ENCODE measurements around the gene OR10G8.

Gene OR10G8

DNA sequence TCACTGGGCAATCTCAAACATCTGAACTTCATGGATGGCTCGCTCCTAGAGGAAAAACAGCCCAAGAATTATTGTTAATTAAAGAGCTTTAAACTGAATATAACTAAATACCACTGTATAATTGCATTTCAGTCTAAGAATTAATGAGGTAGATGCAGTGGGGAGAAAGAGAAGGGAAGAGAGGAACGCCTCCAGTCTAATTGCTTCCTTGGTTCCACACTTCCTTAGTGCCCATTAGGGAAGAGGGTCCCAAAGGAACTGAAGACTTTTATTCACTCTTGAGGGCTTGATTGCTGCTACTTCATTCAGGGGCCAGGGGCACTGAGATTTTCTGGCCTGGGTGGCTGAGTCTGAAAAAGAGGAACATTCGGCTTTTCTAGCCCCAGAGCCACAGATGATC is 26.4 kb downstream of the OR10G8 start:
- Histone ChIP-seq H3K4me3 (ENCODE audit: low read depth, low read length) (no peak overlapping the region), H3K27ac (ENCODE audit: low read depth, low read length) (no peak overlapping the region), H3K36me3 (ENCODE audit: control insufficient read depth, insufficient read depth, low read length) (no peaks in the 10 kb centered on the region), H3K4me1 (ENCODE audit: control insufficient read depth, insufficient read depth, low read length) (no peaks in the 10 kb centered on the region), H3K27me3 (ENCODE audit: control insufficient read depth, insufficient read depth, low read length) (no peaks in the 10 kb centered on the region), H3K9ac (ENCODE audit: low read length) (no peak overlapping the region), H3K9me3 (ENCODE audit: control insufficient read depth, insufficient read depth, low read depth, low read length) (no peaks in the 10 kb centered on the region)

DNA sequence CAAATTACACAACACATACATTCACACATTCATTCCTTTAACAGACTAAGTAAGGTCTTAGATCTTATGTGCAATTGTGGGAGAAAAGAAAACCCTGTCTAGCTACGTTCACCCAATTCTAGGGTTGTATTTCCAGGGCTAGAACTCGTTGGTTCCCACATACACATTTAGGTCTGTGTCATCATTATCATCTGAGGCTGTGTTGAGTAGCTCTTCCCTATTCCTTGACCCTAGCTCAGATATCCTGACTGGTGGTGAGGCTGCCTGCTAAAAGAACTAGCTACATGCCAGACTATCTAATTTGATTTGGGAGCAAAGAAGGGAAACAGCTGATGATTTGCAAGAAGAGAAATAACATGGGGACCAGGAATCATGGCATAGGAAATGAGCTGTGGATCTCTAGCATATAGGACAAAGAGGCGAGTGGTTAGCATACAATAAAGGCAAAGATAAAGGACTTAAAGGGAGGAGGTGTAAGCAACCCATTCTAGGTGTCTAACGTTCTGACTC is 42.1 kb downstream of the OR10G8 start:
- H3K9me3 ChIP-seq (ENCODE audit: control insufficient read depth, insufficient read depth, low read depth, low read length) = no peaks in the 10 kb centered on the region
- H3K27ac ChIP-seq (ENCODE audit: low read depth, low read length) = no peak overlapping the region
- no peak overlapping the region for H3K4me3 ChIP-seq (ENCODE audit: low read depth, low read length)
- no peak overlapping the region for H3K9ac ChIP-seq (ENCODE audit: low read length)
- H3K4me1 ChIP-seq (ENCODE audit: control insufficient read depth, insufficient read depth, low read length) = peaks cover 5% of the 10 kb centered on the region; the same call in 1 of the 2 replicates
- no peaks in the 10 kb centered on the region for H3K36me3 ChIP-seq (ENCODE audit: control insufficient read depth, insufficient read depth, low read length)
- H3K27me3 ChIP-seq (ENCODE audit: control insufficient read depth, insufficient read depth, low read length) = no peaks in the 10 kb centered on the region

DNA sequence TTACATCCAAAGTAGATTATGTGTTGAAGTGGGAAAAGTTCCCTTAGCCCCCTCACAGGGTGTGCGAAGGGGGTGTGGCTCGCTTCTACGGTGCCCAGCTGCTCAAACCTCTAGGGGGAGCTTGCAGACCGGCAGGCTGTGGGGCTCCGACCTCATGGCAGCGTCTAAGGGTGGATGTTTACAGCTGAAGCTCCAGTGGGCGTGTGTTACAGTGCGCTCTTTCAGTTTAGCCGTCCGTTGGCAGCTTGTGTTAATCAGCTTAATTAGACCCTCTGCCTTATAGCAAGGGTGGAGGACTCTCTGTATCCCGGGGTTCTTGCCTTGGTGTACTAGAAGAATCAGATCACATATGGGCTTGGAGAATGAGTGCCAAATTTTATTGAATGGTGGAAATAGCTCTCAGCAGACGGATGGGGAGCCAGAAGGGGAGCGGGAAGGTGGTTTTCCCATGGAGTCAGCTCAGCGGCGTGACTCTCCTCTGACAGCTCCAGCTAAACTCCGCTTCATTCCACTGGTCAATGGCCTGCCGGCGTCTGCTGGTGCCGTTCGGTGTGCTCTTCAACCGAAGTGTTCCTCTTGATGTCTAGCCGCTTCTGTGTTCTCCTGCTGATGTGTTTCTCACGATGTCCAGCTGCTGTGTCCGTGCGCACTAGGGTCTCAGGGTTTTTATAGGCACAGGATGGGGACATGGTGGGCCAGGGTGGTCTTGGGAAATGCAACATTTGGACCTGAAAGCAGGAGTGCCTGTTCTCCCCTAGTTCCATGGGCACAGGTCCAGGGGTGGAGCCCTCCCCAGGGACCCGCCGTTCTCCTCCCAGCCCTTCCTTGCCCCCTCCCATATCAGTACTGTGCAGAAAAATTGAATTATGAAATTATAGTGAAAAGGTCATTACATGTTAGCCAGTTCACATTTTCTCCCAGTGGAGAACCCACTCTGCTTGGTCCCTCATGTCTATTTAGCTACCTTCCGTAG is 43.1 kb downstream of the OR10G8 start:
- H3K4me1 ChIP-seq (ENCODE audit: control insufficient read depth, insufficient read depth, low read length) = peaks cover 5% of the 10 kb centered on the region; the same call in 1 of the 2 replicates
- H3K9ac ChIP-seq (ENCODE audit: low read length) = no peak overlapping the region
- peaks cover under 1% of the 10 kb centered on the region; the same call in 1 of the 2 replicates for H3K27me3 ChIP-seq (ENCODE audit: control insufficient read depth, insufficient read depth, low read length)
- no peaks in the 10 kb centered on the region for H3K36me3 ChIP-seq (ENCODE audit: control insufficient read depth, insufficient read depth, low read length)
- H3K27ac ChIP-seq (ENCODE audit: low read depth, low read length) = no peak overlapping the region
- peak overlapping the region; percentile 38 for H3K4me3 ChIP-seq (ENCODE audit: low read depth, low read length)
- H3K9me3 ChIP-seq (ENCODE audit: control insufficient read depth, insufficient read depth, low read depth, low read length) = no peaks in the 10 kb centered on the region

DNA sequence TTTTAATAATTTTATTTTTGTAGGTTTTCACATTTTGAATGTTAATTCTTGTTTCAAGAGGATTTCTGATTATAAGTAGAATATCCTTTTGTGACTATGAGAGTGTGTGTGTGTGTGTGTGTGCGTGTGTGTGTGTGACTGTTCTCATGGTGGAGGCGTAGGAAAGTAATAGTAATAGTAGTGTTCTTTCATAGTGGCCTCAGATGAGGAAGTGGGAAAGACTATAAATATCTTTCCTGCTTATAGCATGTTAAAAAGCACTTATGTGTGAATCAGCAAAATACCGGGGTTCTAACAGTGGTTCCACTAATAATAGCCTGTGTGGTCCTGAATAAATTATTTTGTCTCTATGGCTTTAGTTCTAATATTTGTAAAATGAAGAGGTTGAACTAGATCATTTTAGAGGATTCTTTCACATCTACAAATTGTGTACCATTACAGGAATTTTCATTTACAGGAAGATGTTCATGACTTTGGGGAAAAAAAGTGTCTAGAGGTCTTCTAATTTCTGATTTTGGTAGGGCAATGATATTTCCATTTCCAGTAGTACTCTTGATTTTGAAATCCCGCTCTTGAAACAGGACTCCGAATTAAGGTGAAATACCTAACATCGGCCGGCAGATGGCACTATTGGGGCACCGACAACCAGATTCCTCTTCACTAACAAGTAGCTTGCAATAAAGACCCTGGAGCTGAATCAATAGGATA is 44.5 kb downstream of the OR10G8 start:
- H3K36me3 ChIP-seq (ENCODE audit: control insufficient read depth, insufficient read depth, low read length) = no peaks in the 10 kb centered on the region
- H3K27me3 ChIP-seq (ENCODE audit: control insufficient read depth, insufficient read depth, low read length) = peaks cover 6% of the 10 kb centered on the region; the same call in 1 of the 2 replicates
- no peak overlapping the region for H3K9ac ChIP-seq (ENCODE audit: low read length)
- no peak overlapping the region for H3K4me3 ChIP-seq (ENCODE audit: low read depth, low read length)
- peaks cover 12% of the 10 kb centered on the region; the same call in 1 of the 2 replicates for H3K4me1 ChIP-seq (ENCODE audit: control insufficient read depth, insufficient read depth, low read length)
- H3K27ac ChIP-seq (ENCODE audit: low read depth, low read length) = no peak overlapping the region
- no peaks in the 10 kb centered on the region for H3K9me3 ChIP-seq (ENCODE audit: control insufficient read depth, insufficient read depth, low read depth, low read length)

DNA sequence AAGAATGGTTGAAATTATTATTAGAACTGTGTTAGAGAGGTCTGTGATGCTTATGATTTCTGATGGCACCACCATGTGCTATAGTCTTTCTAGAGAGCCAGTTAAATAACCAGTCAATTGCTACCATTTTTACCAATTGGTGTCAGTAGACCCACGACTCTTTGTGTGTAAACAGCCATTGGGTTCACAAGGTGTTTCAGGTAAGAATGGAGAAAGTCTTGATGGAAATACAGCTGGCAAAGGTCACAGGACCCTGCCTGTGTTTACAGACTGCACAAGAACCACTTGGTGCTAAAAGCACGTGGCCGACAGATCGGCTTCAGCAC is 45.0 kb downstream of the OR10G8 start:
- no peaks in the 10 kb centered on the region for H3K36me3 ChIP-seq (ENCODE audit: control insufficient read depth, insufficient read depth, low read length)
- no peak overlapping the region for H3K27ac ChIP-seq (ENCODE audit: low read depth, low read length)
- no peak overlapping the region for H3K4me3 ChIP-seq (ENCODE audit: low read depth, low read length)
- no peaks in the 10 kb centered on the region for H3K9me3 ChIP-seq (ENCODE audit: control insufficient read depth, insufficient read depth, low read depth, low read length)
- H3K9ac ChIP-seq (ENCODE audit: low read length) = no peak overlapping the region
- peaks cover 12% of the 10 kb centered on the region; the same call in 1 of the 2 replicates for H3K4me1 ChIP-seq (ENCODE audit: control insufficient read depth, insufficient read depth, low read length)
- H3K27me3 ChIP-seq (ENCODE audit: control insufficient read depth, insufficient read depth, low read length) = peaks cover 6% of the 10 kb centered on the region; the same call in 1 of the 2 replicates

DNA sequence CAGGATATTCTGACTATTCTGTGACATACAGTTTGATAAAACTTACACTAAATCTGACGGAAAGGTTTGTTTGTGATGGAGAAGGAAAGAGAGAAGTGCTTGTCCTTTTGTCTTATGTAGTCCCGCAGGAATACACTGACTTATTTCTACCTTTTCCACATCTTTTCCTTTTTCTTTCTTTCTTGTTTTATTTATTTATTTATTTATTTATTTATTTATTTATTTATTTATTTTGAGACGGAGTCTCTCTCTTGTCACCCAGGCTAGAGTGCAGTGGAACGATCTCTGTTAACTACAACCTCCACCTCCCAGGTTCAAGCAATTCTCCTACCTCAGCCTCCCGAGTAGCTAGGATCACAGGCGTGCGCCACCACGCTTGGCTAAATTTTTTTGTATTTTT is 45.5 kb downstream of the OR10G8 start:
- peaks cover 14% of the 10 kb centered on the region; the same call in 1 of the 2 replicates for H3K4me1 ChIP-seq (ENCODE audit: control insufficient read depth, insufficient read depth, low read length)
- H3K27me3 ChIP-seq (ENCODE audit: control insufficient read depth, insufficient read depth, low read length) = peaks cover 6% of the 10 kb centered on the region; the same call in 1 of the 2 replicates
- H3K4me3 ChIP-seq (ENCODE audit: low read depth, low read length) = no peak overlapping the region
- H3K36me3 ChIP-seq (ENCODE audit: control insufficient read depth, insufficient read depth, low read length) = no peaks in the 10 kb centered on the region
- H3K27ac ChIP-seq (ENCODE audit: low read depth, low read length) = no peak overlapping the region
- H3K9me3 ChIP-seq (ENCODE audit: control insufficient read depth, insufficient read depth, low read depth, low read length) = no peaks in the 10 kb centered on the region
- H3K9ac ChIP-seq (ENCODE audit: low read length) = no peak overlapping the region

DNA sequence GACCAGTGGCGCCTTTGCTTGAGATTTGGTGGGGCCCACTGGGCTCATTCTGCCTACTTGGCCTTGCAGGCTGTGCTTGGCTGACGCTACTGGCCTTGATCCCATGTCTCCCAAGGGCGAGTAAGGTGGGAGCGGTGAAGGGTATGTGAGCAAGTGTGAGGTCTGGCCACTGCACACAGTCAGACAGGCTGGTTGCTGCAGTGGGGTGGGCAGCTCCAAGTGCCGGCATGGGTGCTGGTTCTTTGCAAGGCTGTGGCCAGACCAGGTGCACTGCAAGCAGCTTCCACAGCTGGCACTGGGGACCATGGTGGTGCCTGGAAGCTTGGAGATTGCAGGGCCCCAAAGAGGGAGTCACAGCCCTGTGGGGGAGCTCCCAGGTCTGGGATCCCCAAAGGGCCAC is 48.0 kb downstream of the OR10G8 start:
- peaks cover 6% of the 10 kb centered on the region; the same call in 1 of the 2 replicates for H3K27me3 ChIP-seq (ENCODE audit: control insufficient read depth, insufficient read depth, low read length)
- no peak overlapping the region for H3K27ac ChIP-seq (ENCODE audit: low read depth, low read length)

DNA sequence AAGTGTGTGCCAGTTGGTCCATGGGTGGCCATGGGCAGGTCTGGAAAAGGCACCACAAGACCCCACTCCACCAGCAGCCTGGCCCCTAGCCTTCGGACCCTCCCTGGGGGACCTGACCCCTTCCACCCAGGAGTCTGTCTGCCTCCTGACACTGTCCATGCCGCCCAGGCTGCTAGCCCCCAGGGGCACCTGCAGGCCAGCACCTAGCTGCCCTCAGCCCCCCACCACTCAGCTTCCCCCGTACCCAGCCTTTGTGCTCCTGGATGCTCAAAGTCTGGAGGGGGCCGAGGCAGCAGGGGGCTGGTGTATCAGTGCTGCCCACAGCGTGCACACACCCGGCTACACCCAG is 48.9 kb downstream of the OR10G8 start:
- Histone ChIP-seq H3K36me3 (ENCODE audit: control insufficient read depth, insufficient read depth, low read length) (no peaks in the 10 kb centered on the region), H3K4me3 (ENCODE audit: low read depth, low read length) (peak overlapping the region; percentile 75), H3K27me3 (ENCODE audit: control insufficient read depth, insufficient read depth, low read length) (peaks cover 6% of the 10 kb centered on the region; the same call in 1 of the 2 replicates), H3K9me3 (ENCODE audit: control insufficient read depth, insufficient read depth, low read depth, low read length) (no peaks in the 10 kb centered on the region), H3K4me1 (ENCODE audit: control insufficient read depth, insufficient read depth, low read length) (peaks cover 9% of the 10 kb centered on the region; the same call in 1 of the 2 replicates), H3K27ac (ENCODE audit: low read depth, low read length) (no peak overlapping the region), H3K9ac (ENCODE audit: low read length) (no peak overlapping the region)

More for the DNA sequence above, 48.0 kb downstream of the OR10G8 start:
- no peaks in the 10 kb centered on the region for H3K36me3 ChIP-seq (ENCODE audit: control insufficient read depth, insufficient read depth, low read length)
- H3K4me3 ChIP-seq (ENCODE audit: low read depth, low read length) = no peak overlapping the region
- no peaks in the 10 kb centered on the region for H3K9me3 ChIP-seq (ENCODE audit: control insufficient read depth, insufficient read depth, low read depth, low read length)
- no peak overlapping the region for H3K9ac ChIP-seq (ENCODE audit: low read length)
- peaks cover 14% of the 10 kb centered on the region; the same call in 1 of the 2 replicates for H3K4me1 ChIP-seq (ENCODE audit: control insufficient read depth, insufficient read depth, low read length)

DNA sequence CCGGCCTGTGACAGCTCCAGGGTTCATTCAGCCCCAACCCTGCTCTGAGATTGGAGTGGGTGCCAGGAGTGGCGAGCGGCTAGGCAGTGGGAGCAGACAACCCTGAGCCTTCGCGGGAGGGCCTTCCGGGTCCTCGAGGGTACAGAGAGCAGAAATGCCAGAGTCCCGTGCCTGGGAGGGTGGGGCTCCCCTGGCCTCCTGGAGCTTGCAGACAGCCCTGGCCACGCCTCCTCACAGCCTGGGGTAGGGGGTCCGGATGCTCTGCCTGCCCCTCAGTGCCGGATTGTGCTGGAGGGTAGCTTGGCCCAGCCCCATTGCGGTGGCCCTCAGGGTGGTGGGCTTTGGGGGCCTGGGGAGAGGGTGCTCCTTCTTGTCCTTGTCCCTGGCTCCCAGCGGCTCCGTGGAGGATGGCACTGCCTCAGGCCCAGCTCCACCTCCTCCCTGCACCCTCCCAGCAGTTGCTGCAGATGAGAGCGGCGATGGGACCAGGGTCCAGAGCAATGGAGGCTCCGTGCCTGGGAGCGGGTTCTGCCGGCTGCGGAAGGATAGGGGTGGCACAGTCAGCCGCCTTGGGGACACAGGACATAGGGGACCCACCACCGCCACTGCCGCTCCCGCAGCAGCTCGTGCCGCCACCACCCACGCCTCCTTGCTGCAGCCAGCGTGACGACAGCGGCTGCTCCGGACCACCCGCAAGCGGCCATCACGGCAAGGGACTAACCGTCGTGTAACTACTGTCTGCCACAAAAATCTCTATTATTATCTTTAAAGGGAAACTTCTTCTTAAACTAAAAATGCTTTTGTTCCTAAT is 49.4 kb downstream of the OR10G8 start:
- Histone ChIP-seq H3K36me3 (ENCODE audit: control insufficient read depth, insufficient read depth, low read length) (no peaks in the 10 kb centered on the region), H3K4me3 (ENCODE audit: low read depth, low read length) (peak overlapping the region; percentile 75), H3K9ac (ENCODE audit: low read length) (no peak overlapping the region), H3K9me3 (ENCODE audit: control insufficient read depth, insufficient read depth, low read depth, low read length) (no peaks in the 10 kb centered on the region), H3K27ac (ENCODE audit: low read depth, low read length) (no peak overlapping the region), H3K4me1 (ENCODE audit: control insufficient read depth, insufficient read depth, low read length) (peaks cover 9% of the 10 kb centered on the region; the same call in 1 of the 2 replicates), H3K27me3 (ENCODE audit: control insufficient read depth, insufficient read depth, low read length) (peaks cover 6% of the 10 kb centered on the region; the same call in 1 of the 2 replicates)

DNA sequence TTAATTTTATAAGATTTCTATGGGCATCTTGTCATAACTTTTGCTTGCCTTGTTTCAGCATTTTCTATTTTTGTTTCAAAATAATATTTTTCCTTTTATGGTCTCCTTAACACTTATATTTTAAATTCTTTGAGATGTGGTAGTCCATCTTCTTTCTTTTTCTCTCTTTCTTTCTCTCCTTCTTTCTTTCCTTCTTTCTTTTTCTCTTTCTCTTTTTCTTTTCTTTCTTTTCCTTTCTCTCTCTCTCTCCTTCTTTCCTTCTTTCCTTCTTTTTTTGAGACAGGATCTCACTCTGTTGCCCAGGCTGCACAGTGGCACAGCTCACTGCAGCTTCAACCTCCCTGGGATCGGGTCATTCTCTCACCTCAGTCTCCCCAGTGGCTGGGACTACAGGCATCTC is 50.7 kb downstream of the OR10G8 start:
- Histone ChIP-seq H3K9ac (ENCODE audit: low read length) (no peak overlapping the region), H3K9me3 (ENCODE audit: control insufficient read depth, insufficient read depth, low read depth, low read length) (no peaks in the 10 kb centered on the region), H3K27ac (ENCODE audit: low read depth, low read length) (no peak overlapping the region), H3K27me3 (ENCODE audit: control insufficient read depth, insufficient read depth, low read length) (peaks cover 6% of the 10 kb centered on the region; the same call in 1 of the 2 replicates), H3K36me3 (ENCODE audit: control insufficient read depth, insufficient read depth, low read length) (no peaks in the 10 kb centered on the region), H3K4me3 (ENCODE audit: low read depth, low read length) (no peak overlapping the region), H3K4me1 (ENCODE audit: control insufficient read depth, insufficient read depth, low read length) (peaks cover 9% of the 10 kb centered on the region; the same call in 1 of the 2 replicates)
